Stomach (tissue), 9 donors: Measurements from ENCODE around the gene VWC2L. TPM values are rescaled to one million over a fixed set of nuclear protein-coding genes. Genes with fewer than 3 reads are reported as not detected.

Experiments used
- DNase-seq, 2 donors: peaks; one replicate each; pipeline versions ENCODE4 v3.0.0 to v3.0.0-alpha.2; 2013 to 2019
- H3K27ac ChIP-seq, 5 donors: fragments of 200-600 bp in 4 of 5; sonication (generic) in 4 of 5; one replicate each; pipeline ENCODE4 v1.5.1; 2013 to 2019; ENCODE audit warnings: mild to moderate bottlenecking in 1 of 5, moderate library complexity in 1 of 5
- H3K27me3 ChIP-seq, 3 donors: fragments of 200-600 bp; sonication (generic); one replicate each; pipeline ENCODE4 v1.5.1; 2017 to 2019; ENCODE audit warnings: mixed run types in 1 of 3
- H3K36me3 ChIP-seq, 4 donors: fragments of 200-600 bp; sonication (generic); 1 replicate in 3 of 4; 2 replicates in 1 of 4; pipeline ENCODE4 v1.5.1; 2016 to 2019
- H3K4me1 ChIP-seq, 4 donors: fragments of 200-600 bp; sonication (generic); one replicate each; pipeline ENCODE4 v1.5.1; 2016 to 2019
- H3K4me3 ChIP-seq, 4 donors: fragments of 200-600 bp; sonication (generic) in 3 of 4; one replicate each; pipeline ENCODE4 v1.5.1; 2016 to 2019; ENCODE audit warnings: mild to moderate bottlenecking in 1 of 4
- H3K9me3 ChIP-seq, 4 donors: fragments of 200-600 bp; sonication (generic); one replicate each; pipeline ENCODE4 v1.5.1; 2016 to 2019
- CTCF ChIP-seq, 7 experiments: fragments of 450-650 bp in 4 of 7; fragments of 200-600 bp in 3 of 7; sonication (generic) in 3 of 7; IDR thresholded peaks; one replicate each; pipeline ENCODE4 v1.5.1; 2016 to 2019; ENCODE audit warnings: antibody characterized with exemption in 7 of 7, control low read depth in 2 of 7, mild to moderate bottlenecking in 1 of 7
- EP300 ChIP-seq: sonication (generic); formaldehyde crosslinking; IDR thresholded peaks from one replicate; pipeline ENCODE4 v1.6.1; 2017; ENCODE audit warnings: antibody characterized with exemption
- POLR2A ChIP-seq, 4 donors: fragments of 450-650 bp; IDR thresholded peaks; one replicate each; pipeline ENCODE4 v1.6.1; 2016; ENCODE audit warnings: antibody characterized with exemption in 4 of 4, control low read depth in 2 of 4, mild to moderate bottlenecking in 1 of 4, moderate library complexity in 1 of 4
- POLR2AphosphoS5 ChIP-seq, 3 donors: sonication (generic); formaldehyde crosslinking; IDR thresholded peaks; one replicate each; pipeline ENCODE4 v1.6.1; 2016; ENCODE audit warnings: antibody characterized with exemption in 3 of 3
- WGBS, 5 donors: extraction: QIAGEN DNeasy Blood & Tissue Kit in 3 of 5; methylation state at CpG; one replicate each; pipeline versions ENCODE4 v1.1.5 to v1.1.7; 2013 to 2018; 5-methylcytosine and 5-hydroxymethylcytosine counted together
- intact Hi-C: fragments of 100-400 bp; cut with DNase I; formaldehyde crosslinking; loops from one replicate; pipeline ENCODE4 v1.15.1; 2023; ENCODE audit warnings: low total_unique reads
- polyA plus RNA-seq, 3 donors: library from polyadenylated mRNA; stranded (reverse); fragments of 200-250 nt; gene quantifications; one replicate each; pipeline ENCODE4 v1.2.3, GENCODE V29; 2013
- total RNA-seq, 5 donors: library from RNA; depleted of rRNA; stranded (reverse); fragments of >200 nt; gene quantifications; one replicate each; pipeline versions ENCODE4 v1.1.0 to v1.2.3, GENCODE V29; 2014 to 2016
- donor health status: healthy with polysubstance abuse.
- donor health status: Bipolar disorder and iron deficiency.
- donor health status: healthy.

The VWC2L gene
- total and polyA plus RNA-seq, 8 donors = 0.55 TPM; not detected in 7

GRCh38 chr2:214529514-214529913, 118.7 kb downstream of the VWC2L start:
- no peak for DNase-seq
- H3K4me1 ChIP-seq = no peaks in the 10 kb centered on the region
- no peak for TF ChIP-seq EP300
- TF ChIP-seq CTCF (IDR thresholded peaks at IDR 0.05) = no peak
- no peak for TF ChIP-seq POLR2AphosphoS5 (IDR thresholded peaks at IDR 0.05)
- no peak for TF ChIP-seq POLR2A (IDR thresholded peaks at IDR 0.05)
- H3K9me3 ChIP-seq = no peaks in the 10 kb centered on the region
- intact Hi-C loops = no loop called here
- no peaks in the 10 kb centered on the region for H3K36me3 ChIP-seq
- WGBS, 5 donors = 79 to 88% (median 82%) methylated on average over 6 of the region's 6 CpGs
- H3K27ac ChIP-seq = no peak overlapping the region
- H3K27me3 ChIP-seq = no peaks in the 10 kb centered on the region
- no peak overlapping the region for H3K4me3 ChIP-seq

DNA sequence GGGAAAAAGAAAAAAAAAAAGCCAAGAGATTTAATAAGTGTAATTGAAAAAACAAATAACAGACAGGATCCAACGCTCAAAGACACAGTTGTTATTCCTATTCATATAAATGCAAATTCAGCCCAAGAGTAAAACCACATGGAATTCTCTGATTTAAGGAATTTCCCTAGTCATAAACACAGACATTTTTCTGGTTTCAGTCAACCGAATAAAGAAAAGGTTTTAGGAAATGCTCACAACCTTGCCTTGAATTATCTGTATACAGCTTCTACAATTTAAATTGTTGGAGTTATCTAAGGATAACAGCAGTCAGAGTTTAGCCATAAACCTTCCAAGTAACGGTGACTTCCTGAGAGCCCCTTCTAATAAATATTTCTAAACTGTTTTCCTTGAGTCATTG, 122.7 kb downstream of the VWC2L start:
- H3K4me1 ChIP-seq = no peaks in the 10 kb centered on the region
- DNase-seq = no peak
- WGBS, 5 donors = 47 to 69% (median 66%) methylated on average over 3 of the region's 3 CpGs
- intact Hi-C loops = no loop called here
- no peaks in the 10 kb centered on the region for H3K9me3 ChIP-seq
- no peaks in the 10 kb centered on the region for H3K36me3 ChIP-seq
- no peaks in the 10 kb centered on the region for H3K27me3 ChIP-seq
- no peak overlapping the region for H3K27ac ChIP-seq
- H3K4me3 ChIP-seq = no peak overlapping the region
- TF ChIP-seq POLR2AphosphoS5 (IDR thresholded peaks at IDR 0.05) (no peak), CTCF (IDR thresholded peaks at IDR 0.05) (no peak), EP300 (no peak), POLR2A (IDR thresholded peaks at IDR 0.05) (no peak)

DNA sequence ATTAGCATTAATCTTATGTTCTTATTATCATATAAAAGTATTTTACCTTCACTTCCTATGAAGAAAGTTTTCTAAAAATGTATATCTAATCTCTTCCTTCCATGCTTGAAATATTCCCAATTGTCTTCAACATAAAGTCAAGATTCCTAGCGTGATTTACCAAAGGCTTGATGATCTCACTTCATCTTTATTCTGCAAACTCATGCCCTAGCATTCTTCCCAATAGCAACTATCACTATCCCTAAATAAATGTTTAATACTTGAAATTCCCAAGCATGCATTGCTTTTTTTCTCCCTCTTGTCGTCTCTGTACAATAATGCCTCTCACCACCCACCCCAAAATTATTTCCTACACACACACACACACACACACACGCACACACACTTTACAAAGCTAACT, 125.8 kb downstream of the VWC2L start:
- Histone ChIP-seq H3K4me1 (no peaks in the 10 kb centered on the region), H3K27ac (no peak overlapping the region), H3K27me3 (no peaks in the 10 kb centered on the region), H3K9me3 (no peaks in the 10 kb centered on the region), H3K36me3 (no peaks in the 10 kb centered on the region), H3K4me3 (no peak overlapping the region)
- TF ChIP-seq CTCF (IDR thresholded peaks at IDR 0.05) = no peak
- no peak for TF ChIP-seq POLR2A (IDR thresholded peaks at IDR 0.05)
- TF ChIP-seq EP300 = no peak
- no peak for TF ChIP-seq POLR2AphosphoS5 (IDR thresholded peaks at IDR 0.05)
- DNase-seq = no peak
- intact Hi-C loops = no loop called here
- 54 to 70% (median 62%) methylated on average over 3 of the region's 3 CpGs for WGBS, 5 donors

DNA sequence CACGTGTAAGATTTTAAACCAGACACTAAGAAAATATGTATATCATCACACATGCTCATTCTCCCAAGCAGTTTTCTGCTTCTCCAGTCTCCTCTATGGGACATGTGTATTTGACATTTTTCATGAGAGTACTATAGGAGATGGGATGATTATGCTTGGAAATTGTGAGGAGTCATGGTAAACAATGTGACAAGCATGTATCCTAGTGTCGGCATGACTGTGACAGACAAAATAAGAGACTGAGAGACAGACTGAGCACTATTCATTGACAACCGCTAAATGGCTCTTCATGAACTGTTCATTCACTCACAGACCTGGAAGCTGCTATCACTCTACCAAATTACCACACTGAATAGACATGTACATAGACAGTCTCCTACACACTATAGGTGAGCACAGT, 127.1 kb downstream of the VWC2L start:
- DNase-seq = no peak
- intact Hi-C loops = no loop called here
- H3K27me3 ChIP-seq = no peaks in the 10 kb centered on the region
- H3K36me3 ChIP-seq = no peaks in the 10 kb centered on the region
- H3K4me3 ChIP-seq = no peak overlapping the region
- peaks cover 0 to 8% (median 4%) of the 10 kb centered on the region in 4 donors for H3K4me1 ChIP-seq
- no peak for TF ChIP-seq POLR2A (IDR thresholded peaks at IDR 0.05)
- TF ChIP-seq POLR2AphosphoS5 (IDR thresholded peaks at IDR 0.05) = no peak
- no peak for TF ChIP-seq CTCF (IDR thresholded peaks at IDR 0.05)
- TF ChIP-seq EP300 = no peak
- H3K9me3 ChIP-seq = no peaks in the 10 kb centered on the region
- WGBS, 5 donors = 42 to 75% (median 59%) methylated on average over 3 of the region's 3 CpGs
- H3K27ac ChIP-seq = no peak overlapping the region
